Limb (tissue), 2 donors: Measurements from ENCODE around the gene SLC39A13.
A peak's percentile ranks its signal among the peaks of the same experiment; 100 is the strongest.

Experiments
- DNase-seq, 2 donors: peaks; one replicate each; pipeline ENCODE4 v3.0.0-alpha.2; 2016; ENCODE audit errors: extremely low spot score in 2 of 2

The SLC39A13 gene

GRCh38 chr11:47400768-47401279, 7.6 kb upstream of the SLC39A13 start:
- no peak for DNase-seq

GRCh38 chr11:47403135-47403534, 5.3 kb upstream of the SLC39A13 start:
- DNase-seq, result no peak

DNA sequence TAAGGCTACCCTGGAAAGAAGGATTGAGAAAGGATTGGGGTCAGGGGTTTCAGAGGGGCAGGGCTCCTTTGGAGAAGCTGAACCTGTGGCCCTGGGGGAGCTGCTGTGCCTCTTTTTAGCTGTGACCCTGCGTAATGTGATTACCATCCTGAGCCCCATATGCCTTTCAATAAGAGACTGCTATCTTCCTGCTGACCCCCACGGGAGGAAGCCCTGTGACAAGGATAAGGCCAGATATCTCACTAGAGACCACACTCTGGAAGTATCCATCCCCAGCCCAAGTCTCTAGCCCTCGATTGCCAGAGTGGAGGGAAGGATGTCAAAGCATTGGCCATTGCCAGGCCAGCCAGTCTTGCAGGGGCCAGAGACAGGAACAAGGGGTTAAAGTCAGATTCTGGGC, 4.8 kb upstream of the SLC39A13 start:
- no peak for DNase-seq

- DNase-seq, result no peak
Observed at GRCh38 chr11:47406896-47407745, 1.3 kb upstream of the SLC39A13 start.

DNA sequence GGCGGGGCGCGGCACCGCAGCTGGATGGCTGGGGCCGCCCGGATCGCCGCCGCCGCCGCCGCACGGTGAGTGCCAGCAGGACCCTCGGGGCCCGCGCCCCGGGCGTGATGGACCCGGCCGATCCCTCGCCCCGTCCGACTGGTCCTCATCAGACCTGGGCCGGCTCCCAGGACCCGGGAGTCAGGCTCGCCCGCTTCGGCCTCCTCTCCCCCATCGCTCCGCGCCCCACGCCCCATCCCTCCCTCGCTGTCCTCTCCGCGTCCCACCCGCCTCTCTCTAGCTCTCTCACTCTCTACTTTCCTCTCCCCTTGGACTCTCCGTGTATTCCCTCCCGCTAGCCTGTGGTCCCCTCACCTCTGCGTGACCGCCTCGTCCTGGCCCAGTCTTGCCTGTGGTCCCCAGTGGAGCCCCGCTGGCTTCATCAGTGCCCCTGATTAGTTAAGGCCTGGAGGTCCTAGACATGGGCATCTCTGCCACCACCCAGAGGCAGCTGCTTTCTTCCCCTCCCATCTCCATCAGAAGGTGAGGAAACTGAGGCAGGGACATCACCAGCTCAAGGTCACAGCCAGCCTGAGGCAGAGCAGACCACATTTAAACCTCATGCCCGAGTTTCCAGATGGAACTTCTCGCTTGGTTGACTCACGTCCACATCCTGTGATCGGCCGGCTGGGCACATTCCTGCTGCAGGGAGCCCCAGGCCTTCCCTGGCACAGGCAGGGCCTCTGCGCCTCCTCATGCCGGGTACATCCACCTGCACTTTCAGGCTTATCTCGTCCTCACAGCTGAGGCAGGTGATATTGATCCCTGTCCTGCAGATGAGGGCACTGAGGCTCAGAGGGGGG, 429 bp downstream of the SLC39A13 start:
- no peak for DNase-seq

- no peak for DNase-seq
Observed at GRCh38 chr11:47409440-47410369, 1.3 kb downstream of the SLC39A13 start.

GRCh38 chr11:47410370-47411264, 2.2 kb downstream of the SLC39A13 start:
- DNase-seq, result no peak

- DNase-seq, result no peak
Observed at GRCh38 chr11:47411884-47412746, 3.7 kb downstream of the SLC39A13 start.

GRCh38 chr11:47413351-47413750, 5.0 kb downstream of the SLC39A13 start:
- DNase-seq, result no peak

DNA sequence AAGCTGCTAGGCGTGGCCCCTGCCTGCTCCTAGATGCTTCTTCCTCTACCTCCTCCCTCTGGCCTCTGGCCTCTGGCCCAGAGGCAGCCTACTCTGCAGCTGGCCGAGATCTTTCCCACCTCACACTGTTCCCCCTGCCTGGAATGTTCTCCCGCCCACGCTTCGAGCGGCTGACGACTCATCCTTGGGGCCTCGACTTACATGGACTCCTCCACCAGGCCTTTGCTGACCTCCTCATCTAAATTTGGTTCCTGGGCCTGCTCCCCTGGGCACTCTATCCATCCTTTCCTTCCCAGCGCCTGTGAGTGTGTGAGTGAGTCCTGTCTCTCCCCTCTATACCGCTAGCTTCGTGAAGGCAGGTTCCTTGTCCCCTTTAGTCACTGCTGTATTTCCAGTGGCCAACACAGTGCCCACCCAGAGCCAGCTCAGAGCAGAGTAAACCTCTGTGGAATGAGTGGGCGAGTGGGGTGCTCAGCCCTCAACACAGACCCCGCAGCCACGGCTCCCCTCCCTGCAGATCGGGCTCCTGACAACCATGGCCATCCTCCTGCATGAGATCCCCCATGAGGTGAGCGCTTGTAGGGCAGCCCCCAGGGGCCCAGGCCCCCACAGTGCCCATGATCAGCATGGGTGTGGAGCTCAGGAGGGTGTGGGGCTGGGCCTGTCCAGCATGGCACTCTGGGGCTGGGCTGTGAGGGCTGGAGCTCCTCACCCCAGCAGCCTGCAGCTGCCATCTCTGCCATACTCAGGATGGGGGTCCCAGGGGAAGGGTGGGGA, 5.7 kb downstream of the SLC39A13 start:
- no peak for DNase-seq

- no peak for DNase-seq
Observed at GRCh38 chr11:47414685-47415070, 6.3 kb downstream of the SLC39A13 start.

GRCh38 chr11:47415091-47415854, 6.9 kb downstream of the SLC39A13 start:
- DNase-seq, result no peak

GRCh38 chr11:47415949-47416472, 7.6 kb downstream of the SLC39A13 start:
- DNase-seq, result peak; percentile 74 to 84

DNA sequence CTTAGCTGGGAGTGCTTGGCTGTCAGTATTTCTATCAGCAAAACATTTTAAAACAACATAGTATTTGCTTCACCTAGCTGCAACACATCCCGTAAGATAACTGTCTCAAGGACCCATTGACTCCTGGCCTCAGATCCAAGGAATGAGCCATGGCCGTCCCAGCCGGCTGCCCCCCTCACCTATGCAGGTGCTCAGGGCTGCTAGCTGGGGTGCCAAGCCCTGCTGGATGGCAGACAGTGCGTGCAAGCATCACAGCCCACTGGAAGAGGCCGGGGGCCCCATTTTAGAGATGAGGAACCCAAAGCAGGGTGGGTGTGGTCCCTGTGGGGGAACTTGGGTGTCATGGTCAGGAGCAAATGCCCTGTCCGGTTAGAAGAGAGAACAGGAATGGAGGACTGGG, 9.3 kb downstream of the SLC39A13 start:
- DNase-seq, result no peak

GRCh38 chr11:47418454-47419259, 10.3 kb downstream of the SLC39A13 start:
- no peak for DNase-seq

- DNase-seq, result no peak
Observed at GRCh38 chr11:47425611-47426010, 17.2 kb downstream of the SLC39A13 start.
